HFF-Myc (cell line): ENCODE results near the gene WBP2NL.

Source experiments
- DNase-seq: peaks from one replicate; pipeline ENCODE4 v3.0.0-alpha.2; 2011; ENCODE audit warnings: low read depth; ENCODE audit errors: extremely low read depth
- H3K4me3 ChIP-seq: replicated peaks from 2 replicates; pipeline ENCODE4 v1.5.1; 2011; ENCODE audit warnings: low read depth, mild to moderate bottlenecking, control low read depth, low read length
- CTCF ChIP-seq: IDR thresholded peaks from 2 replicates; pipeline ENCODE4 v1.5.1; 2012; ENCODE audit warnings: mild to moderate bottlenecking, low read depth, low read length, control low read depth; ENCODE audit errors: missing control alignments

The WBP2NL gene

DNA sequence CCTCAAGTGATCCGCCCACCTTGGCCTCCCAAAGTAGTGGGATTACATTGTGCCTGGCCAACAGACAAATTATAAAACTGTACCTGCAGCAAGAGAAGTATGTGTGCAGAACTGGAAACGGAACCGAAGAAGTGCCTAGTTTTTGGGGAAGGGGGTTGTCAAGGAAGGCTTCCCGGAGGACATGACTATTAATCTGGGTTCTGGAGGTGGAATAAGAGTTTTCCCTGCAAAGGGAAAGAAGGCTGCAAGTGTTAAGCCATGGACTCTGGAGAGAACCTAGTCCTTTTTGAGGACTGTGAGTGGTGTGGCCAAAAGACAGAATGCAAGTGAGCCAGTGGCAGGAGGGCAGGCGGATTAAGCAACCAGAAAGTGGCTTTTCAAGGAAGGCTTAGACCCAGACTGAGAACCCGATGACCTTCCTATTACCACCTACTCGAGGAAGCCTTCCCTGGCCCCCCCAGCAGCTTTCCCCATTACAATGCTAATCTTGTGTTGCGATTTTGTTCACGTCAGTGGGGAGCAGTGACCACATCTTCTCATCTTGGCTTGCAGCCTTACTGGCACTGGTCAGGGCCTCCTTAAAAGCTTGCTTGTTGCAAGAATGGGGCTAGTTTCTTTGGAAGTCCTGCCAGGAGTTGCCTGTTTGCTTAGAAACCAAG lies 35.0 kb upstream of the WBP2NL start:
- no peak for DNase-seq
- no peak for TF ChIP-seq CTCF
- H3K4me3 ChIP-seq: no peak overlapping the region

DNA sequence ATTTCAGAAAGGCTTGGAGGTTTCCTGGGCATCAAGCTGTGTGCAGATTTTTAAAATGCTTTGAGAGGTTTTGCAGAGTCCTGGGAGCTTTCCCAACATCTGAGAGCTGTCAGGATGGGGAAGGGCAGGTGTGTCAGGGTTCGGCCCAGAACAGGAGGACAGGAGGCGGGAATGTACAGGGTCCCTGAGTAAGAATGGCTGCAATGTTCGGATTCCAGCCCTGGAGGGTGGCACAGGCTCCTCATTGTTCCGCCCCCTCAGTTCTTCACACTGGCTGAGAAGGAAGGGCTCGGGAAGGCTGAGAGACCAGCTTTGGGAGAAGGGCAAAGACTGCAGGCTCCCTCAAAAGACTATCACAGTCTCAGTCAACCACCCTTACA lies 34.5 kb upstream of the WBP2NL start:
- no peak overlapping the region for H3K4me3 ChIP-seq
- no peak for DNase-seq
- no peak for TF ChIP-seq CTCF

GRCh38 chr22:41966225-41966606 lies 32.4 kb upstream of the WBP2NL start:
- TF ChIP-seq CTCF: no peak
- no peak for DNase-seq
- H3K4me3 ChIP-seq: no peak overlapping the region

DNA sequence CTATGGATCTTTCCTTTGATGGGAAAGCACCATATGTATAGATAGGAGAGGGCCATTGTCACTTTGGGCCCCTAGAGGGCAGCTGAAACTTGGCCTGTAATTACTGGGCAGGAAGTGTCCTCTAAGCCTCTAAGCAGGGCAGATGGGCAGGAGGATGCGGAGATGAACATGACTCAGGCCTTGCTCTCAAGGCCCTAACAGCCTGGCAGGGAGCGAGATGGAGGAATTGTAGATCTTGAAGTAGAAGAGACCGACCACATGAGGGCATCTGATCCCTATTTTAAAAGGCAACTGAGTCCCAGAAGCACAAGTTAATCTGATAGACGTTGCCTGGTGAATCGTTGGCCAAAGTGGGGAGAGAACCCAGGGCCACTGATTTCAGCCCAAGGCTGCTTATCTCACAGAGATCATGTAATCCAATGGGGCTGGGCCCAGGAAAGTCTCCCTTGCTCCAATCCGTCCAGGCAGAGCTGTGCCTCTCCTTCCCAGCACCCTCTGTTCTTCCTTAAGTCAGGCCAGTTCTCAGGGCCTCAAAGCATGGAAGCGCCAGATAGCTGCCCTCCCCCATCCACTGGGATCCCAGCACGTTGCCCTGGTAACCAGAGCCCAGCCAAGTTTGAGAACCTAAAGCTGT lies 31.9 kb upstream of the WBP2NL start:
- H3K4me3 ChIP-seq: no peak overlapping the region
- peak; percentile 41 for TF ChIP-seq CTCF
- DNase-seq: peak; percentile 65

GRCh38 chr22:41968601-41969000 lies 30.0 kb upstream of the WBP2NL start:
- no peak for TF ChIP-seq CTCF
- DNase-seq: no peak
- H3K4me3 ChIP-seq: no peak overlapping the region

GRCh38 chr22:41969110-41969646 lies 29.4 kb upstream of the WBP2NL start, which contains the start of gene SEPTIN3:
SEPTIN3 (plus strand) TSS chr22:41969443; CDS start chr22:41971493, 2,050 bp downstream.
- no peak for DNase-seq
- no peak for TF ChIP-seq CTCF

More at GRCh38 chr22:41969110-41969646, 29.4 kb upstream of the WBP2NL start, which contains the start of gene SEPTIN3:
- no peak within 1 kb of the TSS for H3K4me3 ChIP-seq
